ENCODE data around the gene CDRT15.
A peak's percentile ranks its signal among the peaks of the same experiment; 100 is the strongest.
"Not testable (repeated sequence)": the region's sequence is repeated elsewhere in the genome, so short reads cannot be mapped to it uniquely, and the experiment has no call there.

The CDRT15 gene

DNA sequence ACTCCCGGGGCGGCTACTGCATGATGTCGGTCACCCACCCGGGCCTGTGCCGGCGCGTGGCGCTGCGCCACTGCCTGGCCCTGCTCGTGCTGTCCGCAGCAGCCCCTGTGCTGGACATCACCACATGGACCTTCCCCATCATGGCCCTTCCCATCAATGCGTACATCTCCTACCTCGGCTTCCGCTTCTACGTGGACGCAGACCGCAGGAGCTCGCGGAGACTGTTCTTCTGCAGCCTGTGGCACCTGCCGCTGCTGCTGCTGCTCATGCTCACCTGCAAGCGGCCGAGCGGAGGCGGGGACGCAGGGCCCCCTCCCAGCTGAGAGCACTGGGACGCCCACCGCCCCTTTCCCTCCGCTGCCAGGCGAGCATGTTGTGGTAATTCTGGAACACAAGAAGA lies 29.8 kb downstream of the CDRT15 start:
- DNase-seq: no peak

DNA sequence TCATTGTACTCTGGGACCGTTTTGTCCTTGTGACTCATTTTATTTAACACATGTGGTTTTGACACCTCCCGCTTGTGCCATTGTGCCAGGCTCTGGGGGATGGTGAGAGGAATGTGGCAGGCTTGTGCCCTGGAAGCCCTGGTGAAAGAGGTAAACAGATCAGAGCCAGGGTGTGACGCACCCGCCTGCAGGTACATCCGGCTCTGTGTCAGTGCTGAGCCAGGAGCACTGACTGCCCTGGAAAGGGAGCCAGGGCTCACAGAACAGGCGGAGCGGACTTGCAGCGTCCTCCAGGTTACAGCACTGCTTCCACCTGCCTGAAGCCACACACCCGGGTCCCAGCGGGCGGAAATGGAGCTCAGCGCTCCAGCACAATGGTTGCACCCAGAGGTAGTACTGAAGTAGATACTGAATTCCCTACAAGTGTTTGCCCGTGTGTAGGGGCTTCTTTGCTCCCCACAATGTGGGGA lies 30.6 kb downstream of the CDRT15 start:
- no peak for DNase-seq

DNA sequence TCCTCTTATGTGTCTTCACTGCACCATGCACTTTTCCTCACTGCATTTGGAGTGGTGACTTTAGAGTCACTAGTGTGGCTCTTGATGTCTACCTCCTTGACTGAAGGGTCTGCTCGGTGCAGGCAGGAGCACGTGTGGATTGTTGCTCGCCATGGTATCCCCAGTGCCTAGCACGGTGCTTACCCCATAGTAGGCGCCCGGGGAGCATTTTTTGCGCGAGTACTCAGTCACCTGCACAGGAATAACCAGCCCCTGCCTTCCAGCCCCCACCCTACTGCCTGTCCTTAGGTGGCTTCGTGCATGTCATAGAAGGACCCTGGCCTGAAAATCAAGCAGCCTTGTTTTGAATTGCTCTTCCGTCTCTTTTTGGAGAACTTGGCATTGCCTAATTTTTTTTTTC lies 31.3 kb downstream of the CDRT15 start:
- DNase-seq: no peak

DNA sequence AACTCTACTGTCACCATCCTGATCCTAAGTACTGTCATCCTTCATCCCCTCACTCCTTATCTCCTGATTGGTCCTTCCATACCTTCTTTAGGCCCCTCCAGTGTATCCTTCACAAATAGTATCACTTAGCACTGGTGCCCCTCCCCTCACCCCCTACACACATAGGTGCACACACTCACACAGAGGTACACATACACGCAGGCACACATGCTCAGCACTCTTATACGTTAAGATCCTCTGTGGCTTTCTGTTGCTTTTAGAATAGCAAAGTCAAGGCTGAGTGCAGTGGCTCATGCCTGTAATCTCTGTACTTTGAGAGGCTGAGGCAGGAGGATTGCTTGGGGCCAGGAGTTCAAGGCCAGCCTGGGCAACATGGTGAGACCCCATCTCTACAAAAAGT lies 32.1 kb downstream of the CDRT15 start:
- DNase-seq: no peak

DNA sequence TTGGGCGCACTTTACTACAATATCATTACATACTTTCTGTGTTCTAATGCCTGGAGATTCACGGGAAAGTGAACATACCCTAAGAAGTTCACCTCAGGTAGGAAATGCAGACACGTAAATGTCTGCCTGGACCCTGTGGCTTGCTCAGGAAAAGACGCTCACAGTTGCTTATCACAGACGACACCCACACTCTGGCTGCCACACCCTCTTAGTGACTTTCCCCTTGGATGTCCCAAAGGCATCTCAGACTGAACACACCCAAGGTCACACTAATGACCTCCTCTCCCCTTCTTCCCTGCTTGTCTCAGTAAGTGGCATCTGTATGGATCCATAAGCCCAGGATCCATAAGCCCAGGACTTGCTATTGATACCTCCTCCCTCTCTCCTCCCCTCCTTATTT lies 32.6 kb downstream of the CDRT15 start:
- DNase-seq: no peak

DNA sequence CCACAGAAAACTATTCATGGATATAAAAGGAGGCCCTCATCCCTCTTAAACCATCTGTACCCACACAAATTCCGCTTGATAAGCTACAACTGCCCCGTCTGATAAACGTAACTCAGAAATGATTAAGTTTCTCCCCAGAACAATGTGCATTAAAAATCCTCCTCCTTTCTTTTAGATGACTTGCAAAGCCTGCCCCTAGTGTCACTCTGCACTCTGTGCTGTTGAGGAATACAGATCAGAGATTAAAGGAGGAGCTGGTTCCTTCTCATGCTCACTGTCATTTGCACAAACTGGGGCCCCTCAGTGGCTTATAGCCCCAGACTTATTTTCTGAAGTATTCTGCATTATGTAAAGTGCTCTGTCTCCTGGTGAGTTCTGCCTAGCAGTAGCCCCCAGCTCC lies 33.3 kb downstream of the CDRT15 start:
- DNase-seq: no peak

GRCh38 chr17:14202388-14203166 lies 34.1 kb downstream of the CDRT15 start:
- DNase-seq: no peak

DNA sequence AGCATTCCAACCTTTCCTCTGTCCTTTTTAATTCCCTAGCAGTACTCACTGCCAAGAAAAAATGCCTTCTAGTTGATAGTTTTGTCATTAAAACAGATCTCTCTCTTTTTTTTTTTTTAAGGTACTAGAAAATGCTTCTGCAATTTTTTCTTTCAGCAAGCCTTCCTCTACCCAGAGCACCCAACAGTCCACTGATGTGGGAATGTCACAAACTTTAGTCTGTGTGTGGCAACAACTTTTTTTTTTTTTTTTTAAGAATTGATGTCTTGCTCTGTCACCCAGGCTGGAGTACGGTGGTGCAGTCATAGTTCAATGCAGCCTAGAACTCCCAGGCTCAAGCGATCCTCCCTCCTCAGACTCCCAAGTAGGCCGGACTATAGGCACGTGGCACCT lies 34.7 kb downstream of the CDRT15 start:
- DNase-seq: no peak

DNA sequence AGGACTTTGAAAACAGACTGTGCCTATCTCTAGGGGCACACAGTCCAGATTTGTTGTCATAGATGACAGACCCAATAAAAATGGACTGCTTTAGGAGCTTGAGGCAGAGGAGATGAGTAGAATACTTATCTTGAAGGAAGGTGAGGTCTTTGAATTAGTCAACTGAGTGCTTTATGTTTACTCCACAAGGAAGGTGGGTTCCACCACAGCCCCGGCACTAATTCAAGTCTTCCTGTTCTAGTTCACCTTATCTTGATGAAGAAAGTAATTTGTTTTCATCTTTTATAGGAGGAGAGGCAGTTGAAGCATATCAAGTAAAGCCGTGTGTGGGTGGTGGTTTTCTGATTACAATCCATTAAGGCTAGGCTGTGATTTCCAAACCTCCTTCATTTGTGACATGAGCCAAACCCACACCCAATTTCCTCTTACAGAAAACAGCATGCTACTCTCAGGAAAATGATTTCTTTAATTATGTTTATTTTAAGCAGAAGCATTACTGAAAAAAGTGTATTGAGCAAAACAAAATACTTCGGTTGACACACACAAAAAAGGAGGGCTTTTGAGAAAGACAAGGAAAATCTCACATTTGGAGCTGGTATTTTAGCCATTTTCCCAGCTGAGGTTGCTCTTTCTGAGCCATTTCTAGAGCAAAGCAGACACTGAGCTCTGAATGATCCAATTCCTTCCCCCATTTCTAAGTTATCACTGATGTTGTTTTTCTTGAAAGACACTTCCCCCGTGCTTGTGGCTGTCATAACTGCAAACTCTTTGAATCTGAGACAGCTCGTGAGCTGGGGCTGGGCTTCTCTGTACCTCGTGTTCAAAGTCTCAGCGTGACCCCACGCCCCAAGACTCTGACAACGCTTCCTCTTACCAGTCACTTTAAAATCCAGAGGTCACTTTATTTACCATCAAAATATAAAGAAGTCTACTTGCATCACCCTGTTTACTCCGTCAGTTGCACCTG lies 35.4 kb downstream of the CDRT15 start:
- no peak for DNase-seq

GRCh38 chr17:14200354-14200753 lies 36.3 kb downstream of the CDRT15 start:
- no peak for DNase-seq

DNA sequence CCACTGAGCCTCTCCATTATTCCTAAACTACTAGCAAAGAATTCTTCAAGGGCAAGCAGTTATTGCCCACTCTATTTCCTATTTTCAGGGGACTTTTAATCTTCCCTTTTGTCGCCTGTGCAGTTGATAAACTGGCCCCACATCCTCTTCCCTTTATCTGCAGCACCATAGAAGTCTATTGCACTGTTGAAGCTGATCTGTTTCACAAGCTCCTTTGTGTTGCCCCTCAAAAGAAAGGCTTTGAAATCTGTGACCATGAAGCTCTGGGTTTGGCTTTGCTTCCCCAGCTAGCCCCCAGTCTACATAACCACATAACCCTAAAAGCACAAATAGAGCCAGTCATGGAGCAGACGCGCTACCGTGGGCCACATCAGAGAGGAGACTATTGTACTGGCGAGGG lies 37.1 kb downstream of the CDRT15 start:
- no peak for DNase-seq

- no peak for DNase-seq
Observed at GRCh38 chr17:14198575-14198974, 38.1 kb downstream of the CDRT15 start.

GRCh38 chr17:14198013-14198412 lies 38.6 kb downstream of the CDRT15 start:
- DNase-seq: peak; percentile 54

GRCh38 chr17:14197586-14197985 lies 39.1 kb downstream of the CDRT15 start:
- DNase-seq: no peak

DNA sequence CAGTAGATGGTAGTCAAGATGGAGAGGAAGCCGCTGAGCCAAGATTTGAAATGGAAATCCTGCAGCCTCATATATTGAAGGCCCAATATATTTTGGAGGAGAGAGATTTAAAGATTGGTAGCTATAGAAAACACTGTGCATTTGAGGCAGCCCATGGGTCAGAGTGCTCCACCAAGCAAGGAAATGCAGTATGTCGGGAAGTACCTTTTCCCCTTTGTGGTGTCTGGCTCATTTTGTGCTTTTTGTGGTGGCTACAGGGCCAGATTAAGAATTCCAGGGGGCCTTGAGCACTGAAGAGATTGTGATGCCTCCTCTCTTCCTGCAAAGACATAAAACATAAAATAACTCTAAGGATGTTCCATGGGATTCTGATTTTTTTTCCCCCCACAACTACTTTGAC lies 39.6 kb downstream of the CDRT15 start:
- DNase-seq: no peak

- no peak for DNase-seq
Observed at GRCh38 chr17:14196377-14196997, 40.2 kb downstream of the CDRT15 start.

- not testable (repeated sequence) for DNase-seq
Observed at GRCh38 chr17:14192636-14193344, 43.9 kb downstream of the CDRT15 start.

DNA sequence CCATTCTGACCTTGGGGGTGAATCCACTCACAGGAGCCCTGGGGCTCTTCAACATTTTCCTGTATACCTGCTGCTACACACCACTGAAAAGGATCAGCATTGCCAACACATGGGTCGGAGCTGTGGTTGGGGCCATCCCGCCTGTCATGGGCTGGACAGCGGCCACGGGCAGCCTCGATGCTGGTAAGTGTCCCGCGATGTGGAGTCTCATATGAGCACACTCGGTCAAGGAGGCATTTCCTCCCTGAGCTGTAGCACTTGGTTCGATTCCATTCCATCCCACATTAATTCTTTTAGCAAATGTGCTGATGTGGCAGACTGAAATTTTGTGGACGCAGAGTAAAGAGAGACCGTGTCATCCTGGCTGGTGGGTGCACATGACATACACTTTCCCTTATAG lies 44.6 kb downstream of the CDRT15 start:
- DNase-seq: not testable (repeated sequence)

DNA sequence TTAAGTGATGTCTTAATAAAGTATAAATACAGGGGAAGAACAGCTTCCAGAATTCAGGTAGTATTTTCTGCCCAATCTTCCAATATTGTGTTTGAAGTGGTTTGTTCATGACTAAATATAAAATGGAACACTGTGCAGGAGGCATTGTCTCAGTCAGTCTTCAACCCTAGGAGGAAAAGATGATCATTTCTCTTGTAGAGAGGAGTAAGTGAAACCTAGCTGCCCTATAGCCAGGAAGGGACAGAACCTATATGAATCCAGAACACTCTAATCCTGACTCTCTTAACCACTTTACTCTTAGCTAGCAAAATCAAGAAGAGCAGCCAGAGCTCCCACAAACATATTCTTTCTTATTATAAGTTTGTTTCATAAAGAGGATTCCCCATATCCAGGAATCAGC lies 45.2 kb downstream of the CDRT15 start:
- DNase-seq: not testable (repeated sequence)

GRCh38 chr17:14190774-14191173 lies 45.9 kb downstream of the CDRT15 start:
- DNase-seq: not testable (repeated sequence)

GRCh38 chr17:14186443-14186842 lies 50.2 kb downstream of the CDRT15 start:
- not testable (repeated sequence) for DNase-seq

Data from retina (tissue), 1 donor.